ENCODE data around the gene UNC119B.

UNC119B gene

DNA sequence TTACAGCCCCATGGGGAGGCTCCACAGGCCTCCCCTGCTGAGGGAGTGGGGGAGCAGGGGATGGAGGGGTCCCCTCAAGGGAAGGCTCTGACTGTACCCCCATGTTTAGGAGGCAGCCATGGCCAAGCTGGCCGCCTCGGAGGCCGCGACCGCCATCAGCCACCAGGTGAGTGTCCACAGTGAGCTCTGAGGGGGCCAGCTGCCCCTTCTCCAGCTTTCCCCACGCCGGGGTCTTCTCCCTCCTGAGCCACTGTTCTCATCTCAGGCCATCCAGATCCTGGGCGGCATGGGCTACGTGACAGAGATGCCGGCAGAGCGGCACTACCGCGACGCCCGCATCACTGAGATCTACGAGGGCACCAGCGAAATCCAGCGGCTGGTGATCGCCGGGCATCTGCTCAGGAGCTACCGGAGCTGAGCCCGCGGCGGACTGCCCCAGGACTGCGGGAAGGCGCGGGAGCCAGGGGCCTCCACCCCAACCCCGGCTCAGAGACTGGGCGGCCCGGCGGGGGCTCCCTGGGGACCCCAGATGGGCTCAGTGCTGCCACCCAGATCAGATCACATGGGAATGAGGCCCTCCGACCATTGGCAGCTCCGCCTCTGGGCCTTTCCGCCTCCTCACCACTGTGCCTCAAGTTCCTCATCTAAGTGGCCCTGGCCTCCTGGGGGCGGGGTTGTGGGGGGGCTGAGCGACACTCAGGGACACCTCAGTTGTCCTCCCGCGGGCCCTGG, 28.9 kb downstream of the UNC119B start:
- DNase-seq (ENCODE audit: low read depth in 2 of 2): no peak

DNA sequence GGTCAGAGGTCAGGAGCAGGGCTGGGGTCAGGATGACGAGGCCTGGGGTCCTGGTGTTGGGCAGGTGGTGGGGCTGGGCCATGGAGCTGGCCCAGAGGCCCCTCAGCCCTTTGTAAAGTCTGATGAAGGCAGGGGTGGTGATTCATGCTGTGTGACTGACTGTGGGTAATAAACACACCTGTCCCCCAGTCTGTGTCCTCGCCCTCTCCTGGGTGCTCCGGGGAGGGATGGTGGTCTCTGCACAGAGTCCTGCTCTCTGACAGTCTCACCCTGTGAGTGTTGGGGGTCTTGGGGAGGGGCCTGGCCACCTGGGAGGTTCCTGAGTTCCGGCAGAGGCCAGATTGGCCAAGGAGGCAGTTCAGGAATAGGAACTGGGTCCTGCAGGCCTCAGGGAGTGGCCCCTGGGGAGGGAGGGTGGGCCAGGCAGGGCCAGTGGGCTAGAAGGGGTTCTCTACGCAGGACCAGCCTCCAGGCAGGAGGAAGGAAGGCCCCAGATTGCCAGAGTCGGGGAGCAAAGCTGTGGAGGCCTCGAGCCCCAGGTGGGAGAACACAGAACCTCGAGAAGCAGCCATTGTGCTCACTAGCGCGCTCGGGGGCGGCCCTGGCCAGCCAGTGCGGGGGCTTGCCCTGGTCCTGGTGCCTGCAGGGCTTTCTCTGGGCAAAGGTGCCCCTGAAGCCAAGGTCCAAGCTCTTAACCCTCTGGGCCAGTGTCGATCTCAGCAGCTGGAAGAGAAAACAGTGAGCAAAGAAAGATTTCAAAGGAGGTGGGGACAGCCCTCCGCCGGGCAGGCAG, 29.8 kb downstream of the UNC119B start:
- no peak for DNase-seq (ENCODE audit: low read depth in 2 of 2)

DNA sequence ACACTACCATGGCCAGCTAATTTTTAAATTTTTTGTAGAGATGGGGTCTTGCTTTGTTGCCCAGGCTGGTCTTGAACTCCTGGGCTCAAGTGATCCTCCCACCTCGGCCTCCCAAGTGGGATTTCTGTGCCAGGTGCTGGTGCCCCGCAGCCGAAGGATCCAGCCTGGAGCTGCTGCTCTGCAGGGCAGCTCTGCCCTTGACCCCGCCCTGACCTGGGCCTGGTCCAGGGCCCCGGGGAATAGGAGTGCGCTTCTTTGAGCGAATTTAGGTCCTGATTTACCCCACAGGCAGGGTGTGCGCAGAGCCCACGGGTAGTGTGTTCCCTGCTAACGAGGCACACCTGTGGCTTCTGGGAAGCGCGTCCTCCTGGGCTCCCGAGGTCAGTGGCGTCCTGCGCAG, 30.6 kb downstream of the UNC119B start:
- no peak for DNase-seq (ENCODE audit: low read depth in 2 of 2)

DNA sequence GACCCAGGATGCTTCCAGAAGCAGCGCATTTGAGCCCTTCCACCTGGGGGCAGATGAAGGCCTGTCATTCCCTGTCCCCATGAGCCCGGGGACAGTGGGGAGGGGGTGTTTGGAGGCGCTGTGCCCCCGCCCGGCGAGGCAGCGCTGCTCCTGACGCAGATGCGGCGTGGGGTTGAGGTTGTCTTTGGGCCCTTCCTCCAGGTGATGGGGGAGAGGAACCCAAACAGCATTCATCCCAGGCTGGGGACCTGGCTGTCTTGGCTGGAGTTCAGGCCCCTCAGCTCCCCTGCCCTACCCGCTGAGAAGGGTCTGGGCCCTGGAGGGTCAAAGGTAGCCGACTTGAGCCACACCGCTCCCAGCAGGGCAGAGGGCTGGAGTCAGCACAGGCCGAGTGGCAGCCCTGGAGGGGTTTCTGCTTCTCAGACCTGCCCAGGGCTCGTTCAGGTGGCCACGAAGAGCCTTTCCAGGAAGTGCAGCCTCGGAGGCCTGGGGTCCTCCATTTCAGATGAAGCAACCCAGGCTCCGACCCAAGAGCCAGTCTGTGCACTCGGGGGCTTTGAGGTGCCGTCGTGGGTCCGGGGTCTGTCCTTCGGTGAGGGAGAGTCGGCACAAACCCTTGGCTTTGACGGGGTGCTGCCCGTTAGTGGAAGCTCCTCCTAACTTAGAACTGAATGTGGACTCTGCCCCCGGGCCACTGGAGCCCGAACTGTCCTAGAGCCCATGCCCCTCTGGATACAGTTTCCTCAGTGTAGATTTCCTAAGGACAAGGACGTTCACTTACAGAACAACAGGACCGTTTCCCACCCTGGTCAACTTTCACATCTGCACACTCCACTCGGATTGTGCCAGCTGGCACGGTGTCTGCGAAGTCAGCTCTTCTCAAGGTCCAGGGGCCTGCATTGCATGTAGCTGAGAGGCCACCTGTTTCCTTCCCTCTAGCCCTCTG, 31.5 kb downstream of the UNC119B start:
- no peak for DNase-seq (ENCODE audit: low read depth in 2 of 2)

DNA sequence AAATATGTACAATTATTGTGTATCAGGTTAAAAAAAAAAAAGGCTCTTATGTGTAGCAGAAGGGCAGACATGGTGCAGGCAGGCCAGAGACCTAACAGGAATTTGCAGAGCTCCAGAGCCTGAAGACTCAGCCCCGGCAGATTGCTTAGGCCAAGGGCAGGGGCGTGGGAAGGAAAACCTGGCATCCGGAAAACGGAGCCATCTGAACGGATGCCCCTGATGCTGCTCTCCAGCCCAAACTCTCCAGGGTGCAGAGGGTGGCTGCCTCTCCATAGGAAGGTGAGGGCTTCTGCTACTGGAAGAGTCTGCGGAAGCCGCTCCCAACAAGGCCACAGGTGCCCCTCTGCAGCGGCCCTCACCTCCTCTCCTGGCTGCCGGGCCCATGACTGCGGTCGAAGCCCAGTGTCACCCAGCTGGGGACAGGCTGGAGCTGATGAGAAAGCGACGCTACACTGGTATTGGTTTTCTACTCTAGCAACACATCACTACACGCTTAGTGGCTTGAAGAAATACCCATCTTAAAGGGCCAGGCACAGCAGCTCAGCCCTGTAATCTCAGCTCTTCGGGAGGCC, 34.8 kb downstream of the UNC119B start:
- DNase-seq (ENCODE audit: low read depth in 2 of 2): no peak

DNA sequence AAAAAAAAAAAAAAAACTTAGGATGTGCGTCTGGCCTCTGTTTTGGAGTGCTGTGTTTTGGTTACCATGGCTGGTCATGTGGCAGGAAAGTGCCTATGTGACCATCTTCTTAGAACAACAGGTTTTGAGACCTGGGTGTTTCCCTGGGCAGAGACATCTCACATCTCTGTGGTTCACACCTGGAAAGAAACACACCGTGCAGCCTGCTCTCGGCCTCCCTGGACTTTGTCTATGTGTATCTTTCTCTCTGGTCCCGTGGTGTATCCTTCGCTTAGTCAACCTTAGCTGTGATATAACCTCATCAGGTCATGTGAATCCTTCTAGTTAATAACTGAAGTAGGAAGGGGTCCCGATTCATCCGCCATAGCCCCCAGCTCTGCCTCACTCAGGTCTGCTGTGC, 38.0 kb downstream of the UNC119B start:
- DNase-seq (ENCODE audit: low read depth in 2 of 2): no peak

DNA sequence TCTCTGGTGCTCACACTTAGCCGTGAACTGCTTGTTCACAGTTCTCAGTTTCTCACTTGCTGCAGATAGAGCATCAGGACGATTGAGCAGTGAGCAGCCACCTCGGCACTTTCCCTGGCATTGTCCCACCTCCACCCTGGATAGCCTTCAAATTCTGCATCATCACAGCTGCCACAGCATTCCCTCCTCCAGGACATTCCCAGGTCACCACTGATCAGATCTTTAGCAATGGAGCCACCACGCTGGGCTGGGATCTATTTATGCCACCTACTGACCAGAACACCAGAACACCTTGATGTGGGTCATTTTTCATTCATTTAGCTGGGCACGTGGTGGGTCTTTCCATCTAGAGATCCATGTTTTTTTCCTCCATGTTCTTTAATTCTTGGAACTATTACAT, 39.0 kb downstream of the UNC119B start:
- DNase-seq (ENCODE audit: low read depth in 2 of 2): no peak

DNA sequence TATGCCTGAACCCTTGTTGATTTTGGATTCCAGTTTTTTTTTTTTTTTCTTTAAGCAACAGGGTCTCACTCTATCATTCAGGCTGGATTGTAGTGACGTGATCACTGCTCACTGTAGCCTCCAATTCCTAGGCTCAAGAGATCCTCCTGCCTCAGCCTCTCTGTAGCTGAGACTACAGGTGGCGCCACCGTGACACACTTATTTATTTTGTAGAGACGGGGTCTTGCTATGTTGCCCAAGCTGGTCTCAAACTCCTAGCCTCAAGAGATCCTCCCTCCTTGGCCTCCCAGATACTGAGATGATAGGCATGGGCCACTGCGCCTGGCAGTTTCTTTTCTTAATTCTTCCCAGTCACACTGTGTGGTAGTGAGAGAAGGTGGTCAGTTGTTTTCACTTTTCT, 40.5 kb downstream of the UNC119B start:
- DNase-seq (ENCODE audit: low read depth in 2 of 2): no peak

DNA sequence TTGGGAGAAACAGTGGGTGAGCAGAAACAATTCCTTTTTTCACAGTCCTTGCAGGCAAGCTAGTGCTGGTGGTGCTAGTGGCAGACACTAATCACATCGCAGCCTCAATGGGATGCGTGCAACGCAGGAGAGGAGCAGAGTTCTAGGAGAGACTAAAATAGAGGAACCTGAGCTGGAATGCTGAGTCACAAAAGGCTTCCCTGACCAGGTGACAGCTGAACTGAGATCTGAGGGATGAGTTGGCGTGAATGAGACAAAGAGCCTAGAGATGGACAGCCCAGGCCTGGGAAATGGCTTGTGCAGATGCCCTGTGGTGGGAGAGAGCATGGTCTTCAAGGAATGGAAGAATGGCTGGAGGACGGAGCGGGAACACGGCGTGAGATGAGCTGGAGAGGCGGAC, 41.1 kb downstream of the UNC119B start:
- no peak for DNase-seq (ENCODE audit: low read depth in 2 of 2)

DNA sequence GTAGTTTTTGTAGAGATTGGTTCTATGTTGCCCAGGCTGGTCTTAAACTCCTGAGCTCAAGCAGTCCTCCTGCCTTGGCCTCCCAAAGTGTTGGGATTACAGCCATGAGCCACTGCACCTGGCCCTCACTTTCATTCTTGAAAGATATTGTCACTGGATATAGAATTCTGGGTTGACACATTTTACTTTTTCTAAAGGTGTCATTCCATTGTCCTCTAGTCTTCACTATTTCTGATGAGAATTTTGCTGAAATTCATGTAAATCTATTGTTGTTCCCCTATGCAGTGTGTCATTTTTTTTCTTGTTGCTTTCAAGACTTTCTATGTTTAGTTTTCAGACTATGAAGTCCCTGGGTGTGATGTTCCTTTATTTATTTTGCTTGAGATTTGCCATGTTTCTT, 44.5 kb downstream of the UNC119B start:
- no peak for DNase-seq (ENCODE audit: low read depth in 2 of 2)

DNA sequence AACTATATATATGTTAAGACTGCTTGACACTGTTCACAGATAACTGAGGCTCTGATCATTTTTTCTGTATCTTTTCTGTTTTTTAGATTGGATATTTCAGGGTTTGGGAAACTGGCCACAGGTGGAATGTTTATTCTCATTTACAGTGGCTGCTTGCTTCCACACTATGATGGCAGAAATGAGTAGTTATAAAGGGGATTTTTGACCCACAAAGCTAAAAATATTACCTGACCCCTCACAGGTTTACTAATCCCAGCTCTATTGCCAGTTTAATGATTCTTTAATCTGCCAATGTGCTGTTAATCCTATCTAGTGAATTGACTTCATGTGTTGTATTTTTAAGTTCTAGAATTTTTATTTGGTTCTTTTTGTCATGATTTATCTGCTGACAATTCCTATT, 45.0 kb downstream of the UNC119B start:
- DNase-seq (ENCODE audit: low read depth in 2 of 2): no peak

DNA sequence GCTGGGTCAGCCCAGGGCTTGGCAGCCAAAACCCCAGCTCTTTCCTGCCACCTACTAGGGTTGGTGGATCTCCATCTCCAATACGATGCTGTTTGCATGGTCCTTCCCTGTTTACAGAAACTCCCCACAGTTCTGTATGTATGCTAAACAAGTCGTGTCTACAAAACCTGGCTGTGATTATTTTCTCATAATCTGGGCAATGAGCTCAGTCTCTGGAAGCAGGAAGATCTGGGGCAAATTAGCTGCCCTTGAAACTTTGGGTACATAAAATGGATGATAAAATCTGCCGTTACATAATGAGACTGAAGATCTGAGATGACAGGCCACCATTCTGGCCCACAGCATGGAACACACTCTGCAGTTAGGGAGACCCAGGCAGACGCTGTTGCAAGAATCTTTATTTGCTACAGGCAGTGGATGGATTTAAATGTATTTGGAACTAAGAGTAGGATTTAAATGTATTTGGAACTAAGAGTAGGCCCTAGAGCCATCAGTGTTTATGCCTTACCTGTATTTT, 47.0 kb downstream of the UNC119B start:
- no peak for DNase-seq (ENCODE audit: low read depth in 2 of 2)

DNA sequence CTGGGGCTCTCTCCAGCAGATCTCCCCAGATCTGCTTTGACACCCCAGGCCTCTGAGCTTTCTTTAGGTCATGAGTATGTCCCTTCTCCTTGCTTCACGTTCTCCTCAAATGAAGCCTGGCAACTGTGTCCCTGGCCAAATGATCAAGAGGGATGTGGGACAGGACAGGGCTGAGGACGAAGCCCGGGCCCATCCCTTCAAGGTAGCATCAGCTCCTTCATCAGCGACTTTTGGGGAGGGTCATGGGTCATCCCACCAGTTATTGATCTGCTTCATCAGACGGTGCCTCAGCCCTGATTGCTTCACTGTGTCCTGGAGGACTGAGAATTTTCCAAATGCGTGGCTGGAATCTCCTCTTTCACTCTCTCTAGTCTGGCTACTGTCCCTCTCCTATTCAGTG, 47.7 kb downstream of the UNC119B start:
- DNase-seq (ENCODE audit: low read depth in 2 of 2): no peak

DNA sequence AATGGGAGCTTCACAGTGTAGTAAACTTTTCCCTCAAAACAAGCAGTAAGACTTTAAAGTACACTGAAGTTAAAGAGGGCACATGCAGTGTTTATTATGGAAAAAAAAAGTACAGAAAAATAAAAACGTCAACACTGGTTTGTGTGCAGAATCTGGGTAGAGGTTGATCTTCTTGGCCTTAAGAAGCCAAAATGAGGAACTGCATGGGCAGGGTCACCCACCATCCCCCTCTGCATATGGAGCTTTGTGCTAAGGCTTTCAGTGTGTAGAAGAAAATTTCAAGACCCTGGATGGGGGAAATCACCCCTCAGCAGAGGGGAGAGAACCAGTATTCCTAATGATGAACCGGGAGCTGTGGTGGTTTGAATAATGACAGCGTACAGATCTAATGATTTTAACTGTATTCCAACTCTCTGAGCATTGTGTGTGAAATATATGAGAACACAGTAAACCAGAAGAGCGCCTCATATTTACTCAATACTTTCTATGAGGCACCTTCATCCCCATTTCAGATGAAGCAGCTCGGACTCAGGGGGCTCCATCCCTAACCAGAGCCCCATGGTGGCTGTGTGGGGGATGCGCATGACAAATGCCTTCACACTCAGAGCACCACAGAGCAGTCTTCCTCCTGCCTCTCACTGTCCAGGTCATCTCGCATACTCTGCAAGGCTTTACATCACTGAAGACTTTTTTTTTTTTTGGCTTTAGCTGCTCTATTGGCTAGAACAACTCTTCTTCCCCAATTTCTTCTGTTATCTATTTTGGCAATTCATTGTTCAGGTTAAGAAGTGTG, 48.7 kb downstream of the UNC119B start:
- no peak for DNase-seq (ENCODE audit: low read depth in 2 of 2)

DNA sequence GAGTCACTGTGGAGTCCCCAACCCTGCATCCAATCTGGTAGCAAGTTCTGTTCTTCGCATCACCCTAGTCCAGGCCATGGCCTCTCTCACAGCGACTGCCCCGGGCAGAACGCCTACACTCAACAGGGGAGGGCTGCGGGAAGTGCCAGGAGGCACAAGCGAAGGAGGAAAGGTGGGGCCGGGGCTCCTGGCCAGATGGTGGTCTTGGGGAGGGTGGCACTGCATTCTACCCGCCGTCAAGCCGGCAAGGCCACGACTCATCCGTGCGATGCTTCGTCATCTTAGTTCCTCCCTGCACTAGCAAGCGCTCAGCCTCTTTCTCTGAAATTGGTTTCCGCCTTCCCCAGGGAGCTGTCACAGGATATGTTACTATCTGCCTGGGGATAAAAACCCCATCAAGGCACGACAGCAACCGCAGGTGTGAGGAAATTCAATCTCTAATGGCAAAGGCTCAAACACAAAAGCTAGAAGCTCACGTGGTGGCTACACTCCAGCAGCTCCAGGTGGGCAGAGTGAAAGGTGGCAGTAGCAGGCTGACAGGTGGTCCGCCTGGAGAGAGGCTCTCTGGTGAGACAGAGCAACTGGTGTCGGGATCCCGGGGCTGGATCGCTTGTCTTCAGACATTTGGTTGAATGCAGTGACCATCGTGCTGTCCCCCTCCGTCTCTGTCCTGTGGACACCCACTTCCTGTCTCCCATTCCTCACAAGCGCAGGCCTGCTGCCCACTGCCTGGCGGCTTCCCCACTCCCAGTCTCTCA, 49.5 kb downstream of the UNC119B start:
- DNase-seq (ENCODE audit: low read depth in 2 of 2): no peak

DNA sequence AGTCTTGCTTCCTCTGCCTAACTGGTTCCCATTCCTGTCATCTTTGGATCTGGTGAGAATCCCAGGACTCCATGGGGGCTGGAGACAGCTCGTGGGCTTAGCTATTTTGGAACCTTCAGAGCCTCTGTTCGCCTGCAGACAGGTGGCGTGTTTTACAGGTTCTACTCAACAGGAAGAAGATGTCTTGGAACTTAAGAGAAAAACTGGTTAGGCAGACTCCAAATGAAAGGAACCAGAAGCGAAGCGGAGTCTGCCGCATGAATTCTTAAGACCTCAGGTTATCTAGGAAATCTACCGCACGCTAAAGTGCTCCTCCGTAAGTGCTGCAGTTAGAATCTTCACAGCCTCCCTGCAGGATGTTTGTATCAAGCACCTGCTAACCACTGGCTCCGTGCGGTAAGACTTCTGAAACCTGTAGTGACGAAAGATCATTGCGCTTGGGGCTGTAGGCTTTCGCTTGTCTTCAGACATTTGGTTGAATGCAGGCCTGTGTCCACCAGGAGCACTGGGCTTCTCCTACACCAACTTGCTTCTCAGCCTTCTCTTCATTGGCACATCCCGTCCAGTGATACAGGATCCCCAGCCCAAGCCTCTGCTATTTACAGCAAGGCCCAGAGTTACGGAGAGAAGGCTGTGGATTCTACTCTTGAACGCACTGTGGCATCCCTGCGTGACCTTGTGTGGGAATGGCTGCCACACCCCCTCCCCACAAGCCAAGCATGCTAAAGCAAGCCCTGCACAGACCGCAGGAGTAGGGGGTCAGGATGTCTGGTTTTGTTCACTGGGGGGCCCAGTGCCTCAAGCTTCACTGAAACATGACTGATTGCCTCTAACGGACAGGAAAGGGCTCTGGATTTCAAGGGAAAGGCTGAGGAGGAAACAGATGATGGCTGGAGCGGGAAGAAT, 50.3 kb downstream of the UNC119B start:
- no peak for DNase-seq (ENCODE audit: low read depth in 2 of 2)

DNA sequence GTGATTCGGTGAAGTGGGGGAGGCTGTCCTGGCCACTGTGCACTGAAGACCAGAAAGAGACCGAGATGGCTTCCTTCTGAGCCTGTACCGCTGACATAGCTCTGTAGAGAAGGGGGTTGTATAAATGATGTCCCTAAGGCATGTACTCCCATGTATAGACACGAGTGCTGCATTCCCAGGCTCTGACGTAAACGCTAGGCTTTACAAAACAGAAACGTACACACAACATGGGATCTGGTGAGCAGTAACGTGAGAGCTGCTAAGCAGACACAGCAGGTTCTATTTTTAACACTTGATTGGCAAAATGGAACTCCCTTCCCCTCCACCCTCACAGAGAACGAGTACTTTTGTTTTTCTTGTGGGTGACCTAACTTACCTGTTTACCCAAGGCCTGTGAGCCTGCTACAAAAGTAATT, 51.3 kb downstream of the UNC119B start:
- no peak for DNase-seq (ENCODE audit: low read depth in 2 of 2)

DNA sequence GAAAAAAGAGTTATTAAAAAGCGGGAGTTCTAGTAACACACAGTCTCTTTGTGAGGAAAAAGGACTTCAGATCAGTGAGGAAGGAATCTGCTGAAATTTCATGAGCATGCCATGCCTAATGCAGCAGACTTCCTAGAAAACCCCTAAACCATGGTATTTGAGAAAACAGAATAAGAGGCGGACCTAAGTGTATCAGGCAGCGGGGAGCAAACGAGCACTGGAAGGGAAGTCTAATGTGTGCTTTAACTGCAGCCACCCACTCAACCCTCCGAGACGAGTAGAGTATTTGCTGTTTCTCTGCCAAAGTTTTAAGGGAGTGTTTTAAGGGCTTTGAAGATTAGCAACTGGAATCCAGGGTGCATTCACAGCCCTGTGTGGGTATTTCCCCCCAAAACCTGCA, 51.8 kb downstream of the UNC119B start:
- DNase-seq (ENCODE audit: low read depth in 2 of 2): no peak

DNA sequence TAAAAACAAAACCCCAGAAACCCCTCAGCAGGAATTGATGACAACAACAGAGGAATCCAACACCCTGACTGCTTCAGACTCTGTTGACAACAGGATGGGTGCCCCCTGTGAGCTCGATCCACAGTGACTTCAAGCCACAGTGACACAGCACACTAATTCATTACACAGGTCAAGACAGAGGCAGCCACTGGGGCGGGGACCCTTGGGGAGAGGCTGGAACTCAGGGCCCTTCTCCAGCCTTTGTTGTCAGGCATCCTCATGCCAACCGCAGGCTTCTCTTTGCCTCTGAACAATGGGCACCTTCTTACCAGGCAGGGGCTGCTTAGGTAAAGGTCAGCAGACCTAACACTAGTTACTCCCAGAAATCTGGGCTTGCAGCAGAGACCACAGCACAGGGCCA, 53.0 kb downstream of the UNC119B start:
- DNase-seq (ENCODE audit: low read depth in 2 of 2): no peak
